Natural killer cell (primary cell): ENCODE data around the gene SMNDC1. TPM values are rescaled to one million over a fixed set of nuclear protein-coding genes. Genes with fewer than 3 reads are reported as not detected.

Experiments used
- ATAC-seq, 3 donors: fragments of 150-1000 bp in 2 of 3; fragments of 200-7000 bp in 1 of 3; cut with Tn5 transposase; 1 replicate in 1 of 3; 2 replicates in 2 of 3; pipeline ENCODE4 v1.10.0; 2021; ENCODE audit warnings: mild to moderate bottlenecking in 2 of 3, moderate library complexity in 2 of 3
- DNase-seq, 2 donors: peaks; one replicate each; pipeline versions ENCODE4 v3.0.0 to v3.0.0-alpha.2; 2013 to 2021; ENCODE audit warnings: mixed read lengths in 1 of 2
- H3K27ac ChIP-seq: one replicate; pipeline ENCODE4 v1.5.1; 2013; ENCODE audit warnings: mild to moderate bottlenecking, low read length
- H3K27me3 ChIP-seq: one replicate; pipeline ENCODE4 v1.6.1; 2013; ENCODE audit warnings: low read length; ENCODE audit not compliant: control insufficient read depth, insufficient read depth
- H3K36me3 ChIP-seq: one replicate; pipeline ENCODE4 v1.6.1; 2013; ENCODE audit warnings: low read length; ENCODE audit not compliant: control insufficient read depth, insufficient read depth
- H3K4me1 ChIP-seq: one replicate; pipeline ENCODE4 v1.6.1; 2013; ENCODE audit warnings: low read length; ENCODE audit not compliant: control insufficient read depth, insufficient read depth
- H3K4me3 ChIP-seq: one replicate; pipeline ENCODE4 v1.5.1; 2013; ENCODE audit warnings: low read length
- H3K9me3 ChIP-seq: one replicate; pipeline ENCODE4 v1.6.1; 2013; ENCODE audit warnings: low read length; ENCODE audit not compliant: control insufficient read depth, insufficient read depth
- H3K27ac Mint-ChIP-seq, 2 donors: one replicate each; pipeline ENCODE4 v1.8.0; 2022; ENCODE audit warnings: mild to moderate bottlenecking in 2 of 2, mixed read lengths in 2 of 2, moderate library complexity in 1 of 2
- H3K27me3 Mint-ChIP-seq, 2 donors: one replicate each; pipeline ENCODE4 v1.8.0; 2022; ENCODE audit warnings: low read depth in 2 of 2, mixed read lengths in 2 of 2
- H3K36me3 Mint-ChIP-seq: one replicate; pipeline ENCODE4 v1.8.0; 2022; ENCODE audit warnings: mixed read lengths
- H3K4me1 Mint-ChIP-seq, 2 donors: one replicate each; pipeline ENCODE4 v1.8.0; 2022; ENCODE audit warnings: mixed read lengths in 2 of 2
- H3K4me3 Mint-ChIP-seq: one replicate; pipeline ENCODE4 v1.8.0; 2022; ENCODE audit warnings: mild to moderate bottlenecking, moderate library complexity, mixed read lengths
- H3K9me3 Mint-ChIP-seq, 2 donors: one replicate each; pipeline ENCODE4 v1.8.0; 2022; ENCODE audit warnings: mixed read lengths in 2 of 2
- WGBS: methylation state at CpG from one replicate; pipeline ENCODE4 v1.1.7; 2013; ENCODE audit warnings: missing lambda C conversion rate; ENCODE audit not compliant: insufficient coverage; 5-methylcytosine and 5-hydroxymethylcytosine counted together
- intact Hi-C: fragments of 100-400 bp; cut with micrococcal nuclease; formaldehyde crosslinking; loops from one replicate; pipeline ENCODE4 v1.14.2; 2022
- total RNA-seq, 4 donors: library from RNA; stranded (reverse); fragments of 120-200 nt in 1 of 4; gene quantifications; one replicate each; pipeline versions ENCODE4 v1.2.3 to v1.2.4, GENCODE V29; 2013 to 2022
- TF ChIP-seq, protein P1 (sequence below): fragments of 200-600 bp; IDR thresholded peaks from one replicate; pipeline ENCODE4 v1.8.0; 2022; ENCODE audit warnings: antibody characterized with exemption

The SMNDC1 gene
- total RNA-seq, 3 donors from 2014 or later (not counting 1 experiment from before 2014, with no cell fraction given) = 53.3 to 56.3 (median 55.3) TPM

DNA sequence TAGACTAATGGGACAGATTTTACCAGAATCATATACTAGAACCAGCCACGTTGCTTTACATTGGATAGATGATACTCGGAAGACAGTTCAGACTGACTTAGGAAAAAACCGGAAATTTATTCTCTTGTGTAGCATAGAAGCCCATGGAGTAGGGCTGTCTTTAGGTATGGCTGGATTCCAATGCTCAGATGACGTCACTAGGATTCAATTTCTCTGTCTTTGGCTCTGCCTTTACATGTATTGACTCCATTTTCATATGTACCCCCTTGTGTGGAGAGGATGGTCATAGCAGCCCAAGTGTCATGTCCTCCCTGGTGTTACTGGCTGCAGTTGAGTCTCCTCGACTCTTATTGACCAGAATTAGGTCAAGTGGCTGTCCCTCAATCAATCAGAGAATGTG, 39.2 kb upstream of the SMNDC1 start:
- H3K27me3 Mint-ChIP-seq = peaks cover 16 to 20% of the 10 kb centered on the region in 2 donors
- Histone ChIP-seq H3K36me3 (no peaks in the 10 kb centered on the region), H3K27me3 (no peaks in the 10 kb centered on the region), H3K27ac (no peak overlapping the region), H3K4me1 (no peaks in the 10 kb centered on the region), H3K9me3 (no peaks in the 10 kb centered on the region), H3K4me3 (no peak overlapping the region)
- no peak overlapping the region for H3K4me3 Mint-ChIP-seq
- no peaks in the 10 kb centered on the region for H3K36me3 Mint-ChIP-seq
- no peaks in the 10 kb centered on the region for H3K4me1 Mint-ChIP-seq
- intact Hi-C loops = no loop called here
- TF ChIP-seq, protein P1, sequence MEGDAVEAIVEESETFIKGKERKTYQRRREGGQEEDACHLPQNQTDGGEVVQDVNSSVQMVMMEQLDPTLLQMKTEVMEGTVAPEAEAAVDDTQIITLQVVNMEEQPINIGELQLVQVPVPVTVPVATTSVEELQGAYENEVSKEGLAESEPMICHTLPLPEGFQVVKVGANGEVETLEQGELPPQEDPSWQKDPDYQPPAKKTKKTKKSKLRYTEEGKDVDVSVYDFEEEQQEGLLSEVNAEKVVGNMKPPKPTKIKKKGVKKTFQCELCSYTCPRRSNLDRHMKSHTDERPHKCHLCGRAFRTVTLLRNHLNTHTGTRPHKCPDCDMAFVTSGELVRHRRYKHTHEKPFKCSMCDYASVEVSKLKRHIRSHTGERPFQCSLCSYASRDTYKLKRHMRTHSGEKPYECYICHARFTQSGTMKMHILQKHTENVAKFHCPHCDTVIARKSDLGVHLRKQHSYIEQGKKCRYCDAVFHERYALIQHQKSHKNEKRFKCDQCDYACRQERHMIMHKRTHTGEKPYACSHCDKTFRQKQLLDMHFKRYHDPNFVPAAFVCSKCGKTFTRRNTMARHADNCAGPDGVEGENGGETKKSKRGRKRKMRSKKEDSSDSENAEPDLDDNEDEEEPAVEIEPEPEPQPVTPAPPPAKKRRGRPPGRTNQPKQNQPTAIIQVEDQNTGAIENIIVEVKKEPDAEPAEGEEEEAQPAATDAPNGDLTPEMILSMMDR = no peak
- ATAC-seq (no peak), DNase-seq (no peak)
- no peaks in the 10 kb centered on the region for H3K9me3 Mint-ChIP-seq
- WGBS = 91% methylated on average over 5 of the region's 5 CpGs
- no peak overlapping the region for H3K27ac Mint-ChIP-seq

DNA sequence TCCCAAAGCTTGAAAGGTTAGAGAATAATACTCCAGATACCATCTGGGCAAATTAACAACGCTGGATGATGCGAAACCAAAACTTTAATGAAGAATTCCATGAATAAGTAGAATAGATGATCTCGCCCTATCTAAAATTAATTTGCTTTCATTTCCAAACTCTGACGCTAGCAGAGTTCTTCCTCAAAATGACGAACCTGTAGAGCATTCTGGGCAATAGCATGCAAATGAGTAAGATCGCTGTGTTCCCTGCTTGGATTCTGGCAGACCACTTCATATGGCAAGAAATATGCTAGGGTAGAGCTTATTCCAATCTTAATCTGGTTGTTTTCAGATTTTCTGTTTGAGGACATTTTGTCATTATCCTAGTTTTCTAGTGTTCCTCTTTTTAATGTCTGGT, 36.1 kb upstream of the SMNDC1 start:
- peaks cover 16 to 19% of the 10 kb centered on the region in 2 donors for H3K27me3 Mint-ChIP-seq
- Histone ChIP-seq H3K9me3 (no peaks in the 10 kb centered on the region), H3K4me1 (peaks cover 3% of the 10 kb centered on the region), H3K4me3 (no peak overlapping the region), H3K36me3 (no peaks in the 10 kb centered on the region), H3K27ac (no peak overlapping the region), H3K27me3 (no peaks in the 10 kb centered on the region)
- TF ChIP-seq, protein P1 = no peak
- H3K4me3 Mint-ChIP-seq = no peak overlapping the region
- H3K4me1 Mint-ChIP-seq = peaks cover under 1 to 1% of the 10 kb centered on the region in 2 donors
- no peak overlapping the region for H3K27ac Mint-ChIP-seq
- ATAC-seq (no peak), DNase-seq (no peak)
- intact Hi-C loops = no loop called here
- H3K9me3 Mint-ChIP-seq = no peaks in the 10 kb centered on the region
- 82% methylated on average over 6 of the region's 6 CpGs for WGBS
- no peaks in the 10 kb centered on the region for H3K36me3 Mint-ChIP-seq

DNA sequence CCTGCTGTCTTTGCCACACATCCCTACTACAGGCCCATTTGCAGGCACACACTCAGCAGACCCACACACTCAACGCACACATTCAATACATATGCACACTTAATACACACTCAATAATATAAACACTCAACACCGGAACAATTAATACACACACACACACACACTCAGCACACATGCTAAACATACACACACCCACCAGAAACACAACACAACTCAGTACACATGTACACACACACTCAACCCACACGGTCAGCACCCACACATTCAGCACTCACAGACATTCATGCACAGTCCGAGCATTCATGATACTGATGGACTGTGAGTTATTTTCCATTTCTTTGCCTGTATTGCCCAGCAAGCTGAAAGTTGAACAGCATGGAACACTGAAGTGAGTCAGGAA, 35.4 kb upstream of the SMNDC1 start:
- intact Hi-C loops = no loop called here
- H3K4me1 Mint-ChIP-seq = peaks cover 6 to 8% of the 10 kb centered on the region in 2 donors
- DNase-seq (no peak), ATAC-seq (no peak)
- H3K9me3 Mint-ChIP-seq = no peaks in the 10 kb centered on the region
- H3K36me3 Mint-ChIP-seq = no peaks in the 10 kb centered on the region
- Histone ChIP-seq H3K27me3 (no peaks in the 10 kb centered on the region), H3K4me3 (no peak overlapping the region), H3K36me3 (no peaks in the 10 kb centered on the region), H3K9me3 (no peaks in the 10 kb centered on the region), H3K4me1 (peaks cover 7% of the 10 kb centered on the region), H3K27ac (no peak overlapping the region)
- TF ChIP-seq, protein P1 = no peak
- no peak overlapping the region for H3K27ac Mint-ChIP-seq
- H3K27me3 Mint-ChIP-seq = peaks cover 16 to 19% of the 10 kb centered on the region in 2 donors
- H3K4me3 Mint-ChIP-seq = no peak overlapping the region
- WGBS = 95% methylated on average over 4 of the region's 4 CpGs

DNA sequence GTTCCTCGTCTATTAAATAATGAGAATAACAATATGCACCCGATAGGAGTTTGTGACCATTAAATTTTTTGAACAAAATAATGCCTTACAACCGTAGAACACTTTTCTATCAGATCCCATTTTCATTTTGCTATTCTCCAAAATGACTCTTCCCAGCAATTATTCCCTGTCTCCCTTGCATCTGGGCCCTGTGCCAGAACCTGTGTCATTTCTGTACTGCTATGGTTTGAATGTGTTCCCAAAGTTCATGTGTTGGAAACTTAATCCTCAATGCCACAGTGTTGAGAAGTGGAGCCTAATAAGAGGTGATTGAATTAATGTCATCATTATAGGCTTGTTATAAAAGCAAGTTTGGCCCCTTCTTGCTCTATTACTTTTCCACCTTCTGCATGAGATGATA, 33.2 kb upstream of the SMNDC1 start:
- Mint-ChIP-seq H3K36me3 (no peaks in the 10 kb centered on the region), H3K27ac (no peak overlapping the region), H3K9me3 (no peaks in the 10 kb centered on the region), H3K27me3 (peaks cover 5 to 13% of the 10 kb centered on the region in 2 donors), H3K4me1 (peaks cover 6 to 10% of the 10 kb centered on the region in 2 donors), H3K4me3 (no peak overlapping the region)
- H3K36me3 ChIP-seq = no peaks in the 10 kb centered on the region
- H3K4me1 ChIP-seq = peaks cover 10% of the 10 kb centered on the region
- DNase-seq (no peak), ATAC-seq (no peak)
- H3K27me3 ChIP-seq = no peaks in the 10 kb centered on the region
- H3K4me3 ChIP-seq = no peak overlapping the region
- 97% methylated on average over 3 of the region's 3 CpGs for WGBS
- TF ChIP-seq, protein P1 = no peak
- intact Hi-C loops = no loop called here
- H3K27ac ChIP-seq = no peak overlapping the region
- no peaks in the 10 kb centered on the region for H3K9me3 ChIP-seq
